OCI-LY7 (cell line): ENCODE results near the gene DPYSL4. TPM values are rescaled to one million over a fixed set of nuclear protein-coding genes. Genes with fewer than 3 reads are reported as not detected.

ENCODE experiments used
- BruUV-seq: library from RNA; stranded (reverse); fragments of 400-500 nt; replicated peaks from 2 replicates; lab custom pipeline; 2021; lab: Mats Ljungman, UMichigan
- CTCF ChIA-PET: fragments of 300-600 bp; sonication (Branson Sonifier 250); formaldehyde crosslinking; loops from one replicate; lab custom pipeline; 2022; ENCODE audit warnings: antibody characterized with exemption; ENCODE audit not compliant: unreplicated experiment; lab: Charles Lee
- POLR2A ChIA-PET: fragments of 300-600 bp; sonication (Branson Sonifier 250); formaldehyde crosslinking; loops from one replicate; lab custom pipeline; 2022; ENCODE audit warnings: antibody characterized with exemption; lab: Charles Lee
- DNase-seq: peaks from one replicate; pipeline ENCODE4 v3.0.0-alpha.2; 2015; ENCODE audit warnings: low spot score
- H2AFZ ChIP-seq: fragments of 200-600 bp; sonication (generic), shearing (Covaris generic); 2 replicates; pipeline ENCODE4 v1.6.1; 2014; ENCODE audit warnings: mild to moderate bottlenecking, antibody characterized with exemption, low read length, moderate library complexity
- H3K27ac ChIP-seq: fragments of 200-600 bp; sonication (generic); 2 replicates; pipeline ENCODE4 v1.5.1; 2014; ENCODE audit warnings: mixed run types, low read depth, mild to moderate bottlenecking, moderate library complexity, low read length, inconsistent platforms; ENCODE audit not compliant: poor library complexity, severe bottlenecking
- H3K36me3 ChIP-seq: fragments of 200-600 bp; sonication (generic); 2 replicates; pipeline ENCODE4 v1.6.1; 2014; ENCODE audit warnings: mild to moderate bottlenecking, antibody characterized with exemption, low read length, moderate library complexity, mixed read lengths; ENCODE audit not compliant: insufficient read depth
- H3K4me1 ChIP-seq: fragments of 200-600 bp; sonication (generic); 2 replicates; pipeline ENCODE4 v1.5.1; 2014; ENCODE audit warnings: mild to moderate bottlenecking, low read length; ENCODE audit not compliant: insufficient read depth, poor library complexity, severe bottlenecking
- H3K4me2 ChIP-seq: fragments of 200-600 bp; sonication (generic); 2 replicates; pipeline ENCODE4 v1.6.1; 2014; ENCODE audit warnings: mild to moderate bottlenecking, low read length
- H3K4me3 ChIP-seq: fragments of 200-600 bp; sonication (generic); 2 replicates; pipeline ENCODE4 v1.5.1; 2014; ENCODE audit warnings: mild to moderate bottlenecking, low read depth, low read length; ENCODE audit not compliant: poor library complexity, severe bottlenecking
- H3K79me2 ChIP-seq: fragments of 200-600 bp; sonication (generic); 2 replicates; pipeline ENCODE4 v1.6.1; 2016; ENCODE audit warnings: low read depth, mild to moderate bottlenecking, low read length, moderate library complexity, mixed read lengths; ENCODE audit not compliant: insufficient read depth
- H3K9me2 ChIP-seq: fragments of 200-600 bp; sonication (generic); 2 replicates; pipeline ENCODE4 v1.6.1; 2016; ENCODE audit warnings: mild to moderate bottlenecking, low read length, mixed read lengths; ENCODE audit not compliant: insufficient read depth
- H3K9me3 ChIP-seq: fragments of 200-600 bp; sonication (generic); 2 replicates; pipeline ENCODE4 v1.6.1; 2014; ENCODE audit warnings: mild to moderate bottlenecking, mixed run types, low read length, mixed read lengths
- H4K20me1 ChIP-seq: fragments of 200-600 bp; sonication (generic); 2 replicates; pipeline ENCODE4 v1.6.1; 2014; ENCODE audit warnings: mild to moderate bottlenecking, antibody characterized with exemption, low read length, moderate library complexity, mixed read lengths; ENCODE audit not compliant: insufficient read depth
- CTCF ChIP-seq: fragments of 200-600 bp; sonication (generic); conservative IDR thresholded peaks from 2 replicates; pipeline ENCODE4 v1.5.1; 2014; ENCODE audit warnings: mild to moderate bottlenecking, antibody characterized with exemption, low read length, moderate library complexity, mixed read lengths
- EZH2phosphoT487 ChIP-seq: fragments of 200-600 bp; sonication (generic); IDR thresholded peaks from 2 replicates; pipeline ENCODE4 v1.6.1; 2018; ENCODE audit warnings: low read depth, borderline replicate concordance, mild to moderate bottlenecking, mixed run types, antibody characterized with exemption, low read length, moderate library complexity, mixed read lengths
- intact Hi-C: fragments of 100-400 bp; cut with micrococcal nuclease; formaldehyde crosslinking; loops from one replicate; pipeline ENCODE4 v1.10.0; 2022; ENCODE audit not compliant: unreplicated experiment
- total RNA-seq, 2 experiments: library from RNA; depleted of rRNA in 1 of 2; stranded (reverse); fragments of >200 nt in 1 of 2; shearing (Covaris generic) in 1 of 2; gene quantifications; 2 replicates each; pipeline ENCODE4 v1.2.3, GENCODE V29; 2014 to 2022

The DPYSL4 gene
- total RNA-seq, 2 experiments from 2014 or later: not detected

- no peak for DNase-seq
- BruUV-seq: no TSS peak
- Histone ChIP-seq H3K9me3 (no peaks in the 10 kb centered on the region), H3K9me2 (no peaks in the 10 kb centered on the region), H3K36me3 (no peaks in the 10 kb centered on the region), H3K4me3 (no peak overlapping the region), H3K4me2 (no peak overlapping the region), H3K79me2 (no peaks in the 10 kb centered on the region), H2AFZ (no peak overlapping the region), H3K27ac (no peak overlapping the region), H3K4me1 (no peaks in the 10 kb centered on the region), H4K20me1 (no peaks in the 10 kb centered on the region)
- TF ChIP-seq EZH2phosphoT487: no peak
- no peak for TF ChIP-seq CTCF
- POLR2A ChIA-PET: no interaction called here
- intact Hi-C loops: loop anchor here (10.0 kb wide), 1 partner anchor 226 kb away; no protein-coding TSS in a partner anchor
- CTCF ChIA-PET: no interaction called here
Observed at GRCh38 chr10:132228616-132229015, 41.9 kb downstream of the DPYSL4 start.

- H2AFZ ChIP-seq: no peak overlapping the region
- no peak for TF ChIP-seq EZH2phosphoT487
- no peak for TF ChIP-seq CTCF
- no peaks in the 10 kb centered on the region for H3K4me1 ChIP-seq
- no peaks in the 10 kb centered on the region for H3K9me3 ChIP-seq
- POLR2A ChIA-PET: no interaction called here
- BruUV-seq: no TSS peak
- H4K20me1 ChIP-seq: no peaks in the 10 kb centered on the region
- H3K79me2 ChIP-seq: no peaks in the 10 kb centered on the region
- H3K36me3 ChIP-seq: no peaks in the 10 kb centered on the region
- no peak overlapping the region for H3K27ac ChIP-seq
- H3K4me2 ChIP-seq: no peak overlapping the region
- H3K4me3 ChIP-seq: no peak overlapping the region
- CTCF ChIA-PET: no interaction called here
- intact Hi-C loops: loop anchor here (10.0 kb wide), 1 partner anchor 226 kb away; no protein-coding TSS in a partner anchor
- no peaks in the 10 kb centered on the region for H3K9me2 ChIP-seq
- no peak for DNase-seq
Observed at GRCh38 chr10:132229096-132229495, 42.3 kb downstream of the DPYSL4 start.

GRCh38 chr10:132229834-132230556 is 43.2 kb downstream of the DPYSL4 start:
- ChIA-PET POLR2A (no interaction called here), CTCF (no interaction called here)
- BruUV-seq: no TSS peak
- Histone ChIP-seq H3K9me3 (no peaks in the 10 kb centered on the region), H3K4me2 (no peak overlapping the region), H2AFZ (no peak overlapping the region), H3K27ac (no peak overlapping the region), H3K4me1 (no peaks in the 10 kb centered on the region), H3K36me3 (no peaks in the 10 kb centered on the region), H3K79me2 (no peaks in the 10 kb centered on the region), H4K20me1 (no peaks in the 10 kb centered on the region), H3K4me3 (no peak overlapping the region), H3K9me2 (no peaks in the 10 kb centered on the region)
- TF ChIP-seq EZH2phosphoT487 (no peak), CTCF (no peak)
- intact Hi-C loops: loop anchor here (10.0 kb wide), 1 partner anchor 225 kb away; no protein-coding TSS in a partner anchor
- DNase-seq: no peak
